IgD-negative memory B cell (primary cell): ENCODE data around the gene ARHGEF12. TPM values are rescaled to one million over a fixed set of nuclear protein-coding genes. Genes with fewer than 3 reads are reported as not detected.
A peak's percentile ranks its signal among the peaks of the same experiment; 100 is the strongest.

Experiments
- H3K27ac Mint-ChIP-seq, 3 donors: one replicate each; pipeline ENCODE4 v1.8.0; 2020 to 2022; ENCODE audit warnings: mild to moderate bottlenecking in 3 of 3, mixed read lengths in 3 of 3, moderate library complexity in 1 of 3
- H3K27me3 Mint-ChIP-seq: one replicate; pipeline ENCODE4 v1.8.0; 2021; ENCODE audit warnings: mixed read lengths
- H3K36me3 Mint-ChIP-seq: one replicate; pipeline ENCODE4 v1.8.0; 2020; ENCODE audit warnings: mild to moderate bottlenecking, mixed read lengths
- H3K4me1 Mint-ChIP-seq, 3 donors: one replicate each; pipeline ENCODE4 v1.8.0; 2020 to 2022; ENCODE audit warnings: mixed read lengths in 3 of 3, mild to moderate bottlenecking in 1 of 3
- H3K4me3 Mint-ChIP-seq, 4 donors: one replicate each; pipeline ENCODE4 v1.8.0; 2020 to 2022; ENCODE audit warnings: mild to moderate bottlenecking in 4 of 4, mixed read lengths in 4 of 4, moderate library complexity in 3 of 4
- H3K9me3 Mint-ChIP-seq, 3 donors: one replicate each; pipeline ENCODE4 v1.8.0; 2020 to 2021; ENCODE audit warnings: mixed read lengths in 3 of 3, mild to moderate bottlenecking in 1 of 3
- polyA plus RNA-seq: library from polyadenylated mRNA; unstranded; fragments of 300-500 nt; fragmentation: Illumina TruSeq; gene quantifications from one replicate; pipeline ENCODE4 v1.2.3, GENCODE V29; 2021

ARHGEF12 gene
- polyA plus RNA-seq, 1 donor from 2014 or later, result 4.5 TPM

GRCh38 chr11:120537996-120538395, 201.8 kb downstream of the ARHGEF12 start:
- H3K4me1 Mint-ChIP-seq, result peaks cover 3 to 11% (median 10%) of the 10 kb centered on the region in 3 donors
- peak overlapping the region in 1 of 4 donors; percentile 8 for H3K4me3 Mint-ChIP-seq
- peaks cover 0 to 5% (median 4%) of the 10 kb centered on the region in 3 donors for H3K9me3 Mint-ChIP-seq
- peaks cover 10% of the 10 kb centered on the region for H3K27me3 Mint-ChIP-seq
- H3K36me3 Mint-ChIP-seq, result no peaks in the 10 kb centered on the region
- H3K27ac Mint-ChIP-seq, result no peak overlapping the region

- Mint-ChIP-seq H3K9me3 (peaks cover 0 to 5% (median 4%) of the 10 kb centered on the region in 3 donors), H3K4me3 (peak overlapping the region in 1 of 4 donors; percentile 20), H3K27me3 (peaks cover 8% of the 10 kb centered on the region), H3K4me1 (peaks cover 3 to 13% (median 10%) of the 10 kb centered on the region in 3 donors), H3K27ac (no peak overlapping the region), H3K36me3 (no peaks in the 10 kb centered on the region)
These were observed 202.5 kb downstream of the ARHGEF12 start for GRCh38 chr11:120538707-120539106.

Other genes with a start within 250 kb of the ARHGEF12 start
- gene TRIM29, start 198.3 kb upstream of the ARHGEF12 start, polyA plus RNA-seq, result not detected
- gene OAF, start 125.4 kb upstream of the ARHGEF12 start, polyA plus RNA-seq, result 0.45 TPM
- gene POU2F3, start 96.3 kb upstream of the ARHGEF12 start, polyA plus RNA-seq, result not detected
- gene TLCD5, start 11.1 kb upstream of the ARHGEF12 start, polyA plus RNA-seq, result not detected
- not detected for gene GRIK4, start 175.3 kb downstream of the ARHGEF12 start, polyA plus RNA-seq